Measurements from ENCODE around the gene IVD. TPM values are rescaled to one million over a fixed set of nuclear protein-coding genes. Genes with fewer than 3 reads are reported as not detected.

The IVD gene
- total RNA-seq, 1 donor from 2014 or later = 56.2 TPM

GRCh38 chr15:40413036-40413435 is 7.4 kb downstream of the IVD start:
- peaks cover 13% of the 10 kb centered on the region for H3K27me3 Mint-ChIP-seq (ENCODE audit: unreplicated experiment)
- peaks cover 47% of the 10 kb centered on the region for H3K36me3 Mint-ChIP-seq (ENCODE audit: low read depth, unreplicated experiment)
- TF ChIP-seq CTCF (IDR thresholded peaks at IDR 0.05; ENCODE audit: unreplicated experiment) = no peak
- H3K4me3 Mint-ChIP-seq (ENCODE audit: unreplicated experiment) = peak overlapping the region; percentile 62
- H3K27ac Mint-ChIP-seq (ENCODE audit: unreplicated experiment) = no peak overlapping the region
- H3K4me1 Mint-ChIP-seq (ENCODE audit: unreplicated experiment) = peaks cover 5% of the 10 kb centered on the region
- H3K9me3 Mint-ChIP-seq (ENCODE audit: unreplicated experiment) = no peaks in the 10 kb centered on the region
- DNase-seq (ENCODE audit: low spot score) = no peak

GRCh38 chr15:40414816-40415215 is 9.2 kb downstream of the IVD start:
- no peak for DNase-seq (ENCODE audit: low spot score)
- H3K4me1 Mint-ChIP-seq (ENCODE audit: unreplicated experiment) = peaks cover 5% of the 10 kb centered on the region
- H3K4me3 Mint-ChIP-seq (ENCODE audit: unreplicated experiment) = no peak overlapping the region
- no peak overlapping the region for H3K27ac Mint-ChIP-seq (ENCODE audit: unreplicated experiment)
- peaks cover 13% of the 10 kb centered on the region for H3K27me3 Mint-ChIP-seq (ENCODE audit: unreplicated experiment)
- no peak for TF ChIP-seq CTCF (IDR thresholded peaks at IDR 0.05; ENCODE audit: unreplicated experiment)
- H3K9me3 Mint-ChIP-seq (ENCODE audit: unreplicated experiment) = no peaks in the 10 kb centered on the region
- peaks cover 45% of the 10 kb centered on the region for H3K36me3 Mint-ChIP-seq (ENCODE audit: low read depth, unreplicated experiment)

- peaks cover 41% of the 10 kb centered on the region for H3K36me3 Mint-ChIP-seq (ENCODE audit: low read depth, unreplicated experiment)
Observed at GRCh38 chr15:40415226-40415625, 9.6 kb downstream of the IVD start.

GRCh38 chr15:40416056-40416455 is 10.5 kb downstream of the IVD start:
- peaks cover 33% of the 10 kb centered on the region for H3K36me3 Mint-ChIP-seq (ENCODE audit: low read depth, unreplicated experiment)
- TF ChIP-seq CTCF (IDR thresholded peaks at IDR 0.05; ENCODE audit: unreplicated experiment) = no peak

More at GRCh38 chr15:40415226-40415625, 9.6 kb downstream of the IVD start:
- DNase-seq (ENCODE audit: low spot score) = no peak
- Mint-ChIP-seq H3K27ac (ENCODE audit: unreplicated experiment) (no peak overlapping the region), H3K4me1 (ENCODE audit: unreplicated experiment) (peaks cover 5% of the 10 kb centered on the region), H3K4me3 (ENCODE audit: unreplicated experiment) (peak overlapping the region; percentile 81), H3K27me3 (ENCODE audit: unreplicated experiment) (peaks cover 10% of the 10 kb centered on the region), H3K9me3 (ENCODE audit: unreplicated experiment) (no peaks in the 10 kb centered on the region)
- no peak for TF ChIP-seq CTCF (IDR thresholded peaks at IDR 0.05; ENCODE audit: unreplicated experiment)

GRCh38 chr15:40418126-40418525 is 12.5 kb downstream of the IVD start:
- Mint-ChIP-seq H3K36me3 (ENCODE audit: low read depth, unreplicated experiment) (peaks cover 17% of the 10 kb centered on the region), H3K27ac (ENCODE audit: unreplicated experiment) (no peak overlapping the region), H3K4me1 (ENCODE audit: unreplicated experiment) (no peaks in the 10 kb centered on the region), H3K4me3 (ENCODE audit: unreplicated experiment) (no peak overlapping the region), H3K9me3 (ENCODE audit: unreplicated experiment) (no peaks in the 10 kb centered on the region), H3K27me3 (ENCODE audit: unreplicated experiment) (peaks cover 7% of the 10 kb centered on the region)
- DNase-seq (ENCODE audit: low spot score) = no peak
- no peak for TF ChIP-seq CTCF (IDR thresholded peaks at IDR 0.05; ENCODE audit: unreplicated experiment)

More at GRCh38 chr15:40416056-40416455, 10.5 kb downstream of the IVD start:
- Mint-ChIP-seq H3K27ac (ENCODE audit: unreplicated experiment) (no peak overlapping the region), H3K9me3 (ENCODE audit: unreplicated experiment) (no peaks in the 10 kb centered on the region), H3K4me3 (ENCODE audit: unreplicated experiment) (no peak overlapping the region), H3K4me1 (ENCODE audit: unreplicated experiment) (peaks cover under 1% of the 10 kb centered on the region), H3K27me3 (ENCODE audit: unreplicated experiment) (peaks cover 7% of the 10 kb centered on the region)
- DNase-seq (ENCODE audit: low spot score) = no peak
